K562 (cell line): ENCODE data around the gene PNPLA8. TPM values are rescaled to one million over a fixed set of nuclear protein-coding genes. Genes with fewer than 3 reads are reported as not detected.

Experiments used
- ATAC-seq: fragments of 200-7000 bp; cut with Tn5 transposase; 3 replicates; pipeline ENCODE4 v1.9.1; 2020; ENCODE audit warnings: moderate library complexity
- BruUV-seq: library from RNA; stranded (reverse); fragments of 400-500 nt; replicated peaks from 2 replicates; lab custom pipeline; 2021; lab: Mats Ljungman, UMichigan
- CTCF ChIA-PET: fragments of 300-600 bp; formaldehyde crosslinking; extraction: SDS; loops from one replicate; lab custom pipeline; 2021; ENCODE audit warnings: low intra/inter-chr PET ratio; lab: Yijun Ruan, JAX
- POLR2A ChIA-PET: fragments of 300-600, 350-650 bp; sonication (Branson Sonifier 250); formaldehyde crosslinking; extraction: SDS; loops from one replicate; lab custom pipeline; 2021; ENCODE audit warnings: antibody characterized with exemption, inconsistent platforms; lab: Yijun Ruan, JAX
- DNase-seq, 4 experiments: peaks; one replicate each; pipeline versions ENCODE4 v3.0.0 to v3.0.0-alpha.2; 2011 to 2018; ENCODE audit warnings: low spot score in 3 of 4, mixed read lengths in 3 of 4; ENCODE audit errors: extremely low read depth in 1 of 4
- FAIRE-seq: peaks from 2 replicates; lab custom pipeline; 2011; peaks lifted over from hg19 to GRCh38; lab: Jason Lieb, UNC
- H2AFZ ChIP-seq: 2 replicates; pipeline ENCODE4 v1.6.0; 2011; ENCODE audit warnings: low read depth, low read length, control low read depth, inconsistent platforms
- H3K27ac ChIP-seq: fragments of 200-600 bp; 3 replicates; pipeline ENCODE4 v1.8.0; 2011; ENCODE audit warnings: low read depth, mild to moderate bottlenecking, control low read depth, inconsistent platforms, low read length, moderate library complexity, mixed read lengths; ENCODE audit errors: extremely low read depth
- H3K27me3 ChIP-seq, 2 experiments: fragments of 300-600 bp in 1 of 2; 2 replicates in 1 of 2; 3 replicates in 1 of 2; pipeline versions ENCODE4 v1.6.0 to v1.8.0; 2011; ENCODE audit warnings: inconsistent platforms in 2 of 2, low read length in 2 of 2, mild to moderate bottlenecking in 1 of 2, mixed read lengths in 1 of 2, moderate library complexity in 1 of 2; ENCODE audit not compliant: control insufficient read depth in 2 of 2, insufficient read depth in 2 of 2
- H3K36me3 ChIP-seq: fragments of 300-600 bp; 3 replicates; pipeline ENCODE4 v1.8.0; 2011; ENCODE audit warnings: mild to moderate bottlenecking, low read length, inconsistent platforms; ENCODE audit not compliant: control insufficient read depth, insufficient read depth
- H3K4me1 ChIP-seq, 2 experiments: fragments of 200-600 bp in 1 of 2; replicated peaks in 1 of 2; 2 replicates in 1 of 2; 3 replicates in 1 of 2; pipeline versions ENCODE4 v1.5.1 to v1.8.0; 2011; ENCODE audit warnings: inconsistent platforms in 2 of 2, low read length in 2 of 2, mild to moderate bottlenecking in 1 of 2, mixed read lengths in 1 of 2, moderate library complexity in 1 of 2; ENCODE audit not compliant: control insufficient read depth in 2 of 2, insufficient read depth in 2 of 2
- H3K4me2 ChIP-seq: 2 replicates; pipeline ENCODE4 v1.6.1; 2011; ENCODE audit warnings: low read length, control low read depth, inconsistent platforms, mixed read lengths; ENCODE audit not compliant: insufficient read depth
- H3K4me3 ChIP-seq: fragments of 200-600 bp; sonication (generic), shearing (Covaris generic); 2 replicates; pipeline ENCODE4 v1.5.1; 2016; ENCODE audit warnings: control low read depth, inconsistent platforms
- H3K79me2 ChIP-seq: fragments of 200-600 bp; 3 replicates; pipeline ENCODE4 v1.8.0; 2011; ENCODE audit warnings: low read length, inconsistent platforms; ENCODE audit not compliant: control insufficient read depth, insufficient read depth
- H3K9ac ChIP-seq, 2 experiments: 2 replicates each; pipeline versions ENCODE4 v1.6.0 to v1.6.1; 2011; ENCODE audit warnings: low read depth in 2 of 2, low read length in 2 of 2, control low read depth in 1 of 2, inconsistent platforms in 1 of 2, mild to moderate bottlenecking in 1 of 2, mixed read lengths in 1 of 2; ENCODE audit not compliant: insufficient read depth in 1 of 2
- H3K9me1 ChIP-seq: one replicate; pipeline ENCODE4 v1.6.0; 2011; ENCODE audit warnings: inconsistent platforms, mild to moderate bottlenecking, low read length, moderate library complexity; ENCODE audit not compliant: control insufficient read depth, insufficient read depth
- H3K9me3 ChIP-seq: replicated peaks from 2 replicates; pipeline ENCODE4 v1.5.1; 2011; ENCODE audit warnings: low read depth, low read length, inconsistent platforms; ENCODE audit not compliant: control insufficient read depth, insufficient read depth
- H4K20me1 ChIP-seq: replicated peaks from 2 replicates; pipeline ENCODE4 v1.6.1; 2011; ENCODE audit warnings: low read length, inconsistent platforms, mixed read lengths; ENCODE audit not compliant: control insufficient read depth, insufficient read depth
- DDX20 ChIP-seq: fragments of 450-650 bp; IDR thresholded peaks from 2 replicates; pipeline ENCODE4 v1.6.1; 2016; ENCODE audit warnings: missing genetic modification characterization, low read depth, mild to moderate bottlenecking, missing compliant biosample characterization, moderate library complexity
- DEAF1 ChIP-seq: fragments of 450-650 bp; formaldehyde crosslinking; IDR thresholded peaks from 2 replicates; pipeline ENCODE4 v1.4.0; 2020; ENCODE audit warnings: mild to moderate bottlenecking, moderate library complexity
- FOS ChIP-seq: IDR thresholded peaks from 3 replicates; pipeline ENCODE4 v1.6.1; 2011; ENCODE audit not compliant: insufficient read length; ENCODE audit errors: extremely low read depth
- HDAC3 ChIP-seq: fragments of 450-650 bp; IDR thresholded peaks from 2 replicates; pipeline ENCODE4 v1.6.1; 2018; ENCODE audit warnings: borderline replicate concordance, mild to moderate bottlenecking, moderate library complexity; ENCODE audit not compliant: partially characterized antibody
- IFI16 ChIP-seq: fragments of 250-450 bp; sonication (Bioruptor Pico); IDR thresholded peaks from 2 replicates; pipeline ENCODE4 v2.1.2; 2022; ENCODE audit warnings: mild to moderate bottlenecking, inconsistent platforms
- NEUROD1 ChIP-seq: fragments of 150-350 bp; IDR thresholded peaks from 2 replicates; pipeline ENCODE4 v1.6.1; 2014; ENCODE audit warnings: borderline replicate concordance, low read length, low read depth; ENCODE audit not compliant: partially characterized antibody
- NR2F6 ChIP-seq: fragments of 450-650 bp; formaldehyde crosslinking; IDR thresholded peaks from 2 replicates; pipeline ENCODE4 v1.4.0; 2020; ENCODE audit warnings: mild to moderate bottlenecking
- RBM17 ChIP-seq: fragments of 200-400 bp; formaldehyde crosslinking; IDR thresholded peaks from 2 replicates; pipeline ENCODE4 v1.6.1; 2017; ENCODE audit warnings: low read depth, mild to moderate bottlenecking, low read length, borderline replicate concordance
- YBX1 ChIP-seq: fragments of 450-650 bp; IDR thresholded peaks from 2 replicates; pipeline ENCODE4 v1.7.1; 2016; ENCODE audit warnings: mild to moderate bottlenecking
- ZNF354B ChIP-seq: fragments of 250-450 bp; sonication (Bioruptor Pico); IDR thresholded peaks from 2 replicates; pipeline ENCODE4 v1.4.0; 2020
- ZNF41 ChIP-seq: fragments of 250-450 bp; sonication (Bioruptor Pico); conservative IDR thresholded peaks from 2 replicates; pipeline ENCODE4 v1.4.0; 2020; ENCODE audit warnings: mild to moderate bottlenecking
- ZZZ3 ChIP-seq: fragments of 450-650 bp; IDR thresholded peaks from 2 replicates; pipeline ENCODE4 v1.6.1; 2016; ENCODE audit warnings: antibody characterized with exemption, mild to moderate bottlenecking, moderate library complexity
- WGBS: fragments of 100-300 bp; shearing (Covaris generic); methylation state at CpG from one replicate; pipeline ENCODE4 v1.1.6; 2016; ENCODE audit warnings: low coverage, mixed read lengths; ENCODE audit not compliant: insufficient coverage; ENCODE audit errors: missing lambda C conversion rate; 5-methylcytosine and 5-hydroxymethylcytosine counted together
- in situ Hi-C: fragments of 300-500 bp; cut with MboI; formaldehyde crosslinking; loops from 4 replicates; pipeline ENCODE4 v1.15.0; 2018; ENCODE audit warnings: inconsistent platforms, mixed read lengths
- intact Hi-C: fragments of 100-400 bp; cut with micrococcal nuclease; formaldehyde crosslinking; loops from 2 replicates; pipeline ENCODE4 v1.14.2; 2022
- polyA plus RNA-seq, 8 experiments: library from polyadenylated mRNA; depleted of rRNA in 4 of 8; stranded (reverse) in 5 of 8; unstranded in 3 of 8; fragments of >200 nt; fragmentation: Nextera tagmentation in 2 of 8; fragmentation: Illumina TruSeq in 1 of 8; extraction: Ambion mirVana in 2 of 8; extraction: Trizol in 1 of 8; gene quantifications; 2 replicates each; pipeline versions ENCODE4 v1.2.1 to v1.2.3, GENCODE V29; 2011 to 2014; ENCODE audit warnings: inconsistent platforms in 1 of 8, missing spikeins in 1 of 8
- total RNA-seq, 7 experiments: library from RNA; depleted of rRNA in 6 of 7; stranded (reverse); fragments of >200 nt in 6 of 7; fragmentation: Illumina TruSeq in 2 of 7; extraction: Trizol in 2 of 7; gene quantifications; 2 replicates each; pipeline versions ENCODE4 v1.2.1 to v1.2.3, GENCODE V29; 2011 to 2021; ENCODE audit warnings: low replicate concordance in 1 of 7

The PNPLA8 gene
- total and polyA plus RNA-seq, 9 of the 15 experiments (the other 6 are each of a cell fraction or from before 2014, with no cell fraction given), result 12.8 to 27.6 (median 16.3) TPM

GRCh38 chr7:108442039-108442568 lies 83.8 kb downstream of the PNPLA8 start:
- CTCF ChIA-PET, result interaction anchor here (0.5 kb wide), 1 partner anchor 985 kb away, joined by 6 read pairs; no protein-coding TSS in a partner anchor
- FAIRE-seq (no peak), ATAC-seq (no peak), DNase-seq (no peak)
- no peaks in the 10 kb centered on the region for H3K9me1 ChIP-seq
- H3K4me2 ChIP-seq, result no peak overlapping the region
- no peaks in the 10 kb centered on the region for H3K9me3 ChIP-seq
- no peaks in the 10 kb centered on the region for H3K36me3 ChIP-seq
- no peaks in the 10 kb centered on the region for H3K4me1 ChIP-seq
- WGBS, result 0% methylated on average over 5 of the region's 5 CpGs
- peaks cover 10 to 19% of the 10 kb centered on the region in 2 experiments; a peak in 4 of 5 replicates for H3K27me3 ChIP-seq
- H3K9ac ChIP-seq, result no peak overlapping the region
- no peak overlapping the region for H2AFZ ChIP-seq
- TF ChIP-seq RBM17, result no peak
- no peak for TF ChIP-seq ZZZ3
- no peak for TF ChIP-seq DEAF1
- no peak for TF ChIP-seq YBX1
- no peak for TF ChIP-seq HDAC3
- no peak for TF ChIP-seq FOS
- TF ChIP-seq ZNF354B (CRISPR knock-in tag), result no peak
- TF ChIP-seq DDX20 (tag), result no peak
- TF ChIP-seq IFI16, result no peak
- no peak for TF ChIP-seq NR2F6 (CRISPR knock-in tag)
- TF ChIP-seq NEUROD1, result no peak
- no peak for TF ChIP-seq ZNF41 (CRISPR knock-in tag)
- intact Hi-C loops (no loop called here), in situ Hi-C loops (no loop called here)
- no peak overlapping the region for H3K27ac ChIP-seq
- H3K79me2 ChIP-seq, result no peaks in the 10 kb centered on the region
- no peak overlapping the region for H3K4me3 ChIP-seq
- no peaks in the 10 kb centered on the region for H4K20me1 ChIP-seq
- BruUV-seq, result no TSS peak
- POLR2A ChIA-PET, result interaction anchor here (1.4 to 1.5 kb wide), 2 partner anchors 12 to 18 kb away, joined by 4 to 5 read pairs; no protein-coding TSS in a partner anchor
